Left colon (tissue), 2 donors: ENCODE data around the gene ETV3L. TPM values are rescaled to one million over a fixed set of nuclear protein-coding genes. Genes with fewer than 3 reads are reported as not detected.
"Not testable (repeated sequence)": the region's sequence is repeated elsewhere in the genome, so short reads cannot be mapped to it uniquely, and the experiment has no call there.

ENCODE experiments used
- ATAC-seq: fragments of 200-7000 bp; cut with Tn5 transposase; one replicate; pipeline ENCODE4 v1.9.1; 2020; ENCODE audit warnings: mild to moderate bottlenecking, moderate library complexity
- DNase-seq, 2 donors: peaks; one replicate each; pipeline ENCODE4 v3.0.0-alpha.2; 2020
- intact Hi-C, 2 donors: fragments of 100-400 bp; cut with DNase I in 1 of 2; cut with micrococcal nuclease in 1 of 2; formaldehyde crosslinking; loops; one replicate each; pipeline versions ENCODE4 v1.11.2 to v1.14.0; 2022; cut with DNase I, micrococcal nuclease
- total RNA-seq, 2 donors: library from RNA; stranded (reverse); fragmentation: NEBNext Ultra II Directional; extraction: Animal tissue kit (Norgen Biotek cat#: 25700); gene quantifications; one replicate each; pipeline ENCODE4 v1.2.1, GENCODE V29; 2021
- donor health status: DM: no; HTN: no; CAD: no.
- donor health status: DM: yes; HTN: yes; CAD: no.

ETV3L gene
- total RNA-seq, 2 donors from 2014 or later, result not detected

DNA sequence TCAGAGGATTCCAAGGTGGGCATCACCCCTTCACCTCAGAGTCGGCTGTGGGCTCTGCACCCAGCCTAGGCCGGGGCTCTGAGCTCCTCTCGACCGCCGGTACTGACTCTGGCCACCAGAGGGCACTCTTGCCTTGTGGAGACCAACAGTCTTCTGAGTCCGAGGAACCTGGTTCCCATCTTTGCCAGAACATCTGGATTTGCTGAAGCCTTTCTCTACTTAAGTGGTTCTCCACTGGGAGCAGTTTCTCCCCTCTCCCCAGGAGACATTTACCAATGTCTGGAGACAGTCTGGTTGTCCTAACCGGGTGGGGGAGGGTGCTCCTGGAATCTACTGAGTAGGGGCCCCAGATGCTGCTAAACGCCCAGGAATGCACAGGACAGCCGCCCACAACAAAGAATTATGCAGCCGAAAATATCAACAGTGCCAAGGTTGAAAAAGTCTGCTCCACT, 9.4 kb downstream of the ETV3L start:
- intact Hi-C loops, result loop anchor here in 1 of 2 donors (2.0 kb wide), 1 partner anchor 67 kb away; no protein-coding TSS in a partner anchor
- peak; percentile 72 to 92 for DNase-seq
- ATAC-seq, result peak; percentile 93

DNA sequence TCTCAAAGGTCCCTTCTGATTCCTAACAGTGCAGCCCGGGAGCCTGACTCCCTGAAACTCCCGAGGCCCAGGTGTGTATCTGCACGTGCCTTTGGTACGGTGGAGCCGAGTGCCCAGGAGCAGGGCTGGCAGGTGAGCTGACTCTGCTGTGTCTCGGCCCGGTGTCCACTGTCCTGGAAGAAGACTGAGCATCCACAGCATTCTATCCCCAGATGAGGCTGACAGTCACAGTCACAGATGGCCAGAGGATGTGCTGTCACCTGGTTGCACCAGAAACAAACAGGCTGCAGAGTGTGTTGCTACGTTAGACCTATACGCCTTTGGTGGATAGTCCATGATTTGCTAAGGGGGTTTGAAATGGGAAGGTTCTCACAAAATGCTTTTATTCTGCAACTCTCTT, 9.8 kb downstream of the ETV3L start:
- intact Hi-C loops, result loop anchor here (2.0 to 5.0 kb wide), 2 partner anchors 67 to 68 kb away; no protein-coding TSS in a partner anchor
- peak; percentile 24 for ATAC-seq
- DNase-seq, result no peak

DNA sequence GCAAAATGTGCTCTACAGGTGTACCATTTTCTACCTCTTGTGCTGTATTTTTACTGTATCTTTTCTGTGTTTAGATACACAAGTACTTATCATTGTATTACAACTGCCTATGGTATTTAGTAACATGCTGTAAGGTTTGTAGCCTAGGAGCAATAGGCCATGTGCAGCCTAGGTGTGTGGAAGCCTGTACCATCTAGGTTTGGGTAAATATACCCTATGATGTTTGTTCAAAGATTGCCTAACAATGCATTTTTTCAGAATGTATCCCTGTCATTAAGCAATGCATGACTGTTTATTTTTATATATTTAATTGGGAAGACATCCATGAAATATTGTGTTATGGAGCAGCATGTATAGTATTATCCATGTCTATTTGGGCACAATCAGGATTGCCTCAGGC, 11.0 kb downstream of the ETV3L start:
- ATAC-seq, result no peak
- intact Hi-C loops, result loop anchor here in 1 of 2 donors (5.0 kb wide), 1 partner anchor 69 kb away; no protein-coding TSS in a partner anchor
- DNase-seq, result no peak

DNA sequence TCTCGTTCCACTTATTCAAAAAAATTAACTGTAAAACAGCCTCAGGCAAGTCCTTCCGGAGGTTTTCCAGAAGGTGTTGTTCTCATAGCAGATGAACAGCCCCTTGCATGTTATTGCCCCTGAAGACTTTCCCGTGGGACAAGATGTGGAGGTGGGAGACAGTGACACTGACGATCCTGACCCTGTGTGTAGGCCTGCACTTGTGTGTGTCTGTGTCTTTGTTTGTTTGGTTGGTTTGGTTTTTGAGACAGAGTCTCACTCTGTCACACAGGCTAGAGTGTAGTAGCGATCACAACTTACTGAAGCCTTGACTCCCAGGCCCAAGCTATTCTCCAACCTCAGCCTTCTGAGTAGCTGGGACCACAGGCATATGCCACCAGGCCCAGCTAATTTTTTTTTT, 12.6 kb downstream of the ETV3L start:
- ATAC-seq, result no peak
- DNase-seq, result no peak
- intact Hi-C loops, result loop anchor here in 1 of 2 donors (5.0 kb wide), 1 partner anchor 70 kb away; no protein-coding TSS in a partner anchor

DNA sequence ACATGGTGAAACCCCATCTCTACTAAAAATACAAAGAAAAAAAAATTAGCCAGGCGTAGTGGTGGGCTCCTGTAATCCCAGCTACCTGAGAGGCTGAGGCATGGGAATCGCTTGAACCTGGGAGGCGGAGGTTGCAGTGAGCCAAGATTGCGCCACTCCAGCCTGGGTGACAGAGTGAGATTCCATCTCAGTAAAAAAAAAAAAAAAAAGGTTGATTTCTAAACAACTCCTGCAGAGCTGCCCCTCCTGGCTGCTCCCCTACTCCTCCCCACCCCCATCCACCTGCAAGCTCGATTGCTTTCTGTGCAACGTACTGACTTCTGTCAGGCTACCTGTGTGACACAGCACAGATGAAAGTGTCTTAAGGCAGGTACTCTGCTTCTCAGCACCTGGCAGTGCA, 13.3 kb downstream of the ETV3L start:
- no peak for ATAC-seq
- no peak for DNase-seq
- intact Hi-C loops, result loop anchor here in 1 of 2 donors (5.0 kb wide), 1 partner anchor 71 kb away; no protein-coding TSS in a partner anchor

DNA sequence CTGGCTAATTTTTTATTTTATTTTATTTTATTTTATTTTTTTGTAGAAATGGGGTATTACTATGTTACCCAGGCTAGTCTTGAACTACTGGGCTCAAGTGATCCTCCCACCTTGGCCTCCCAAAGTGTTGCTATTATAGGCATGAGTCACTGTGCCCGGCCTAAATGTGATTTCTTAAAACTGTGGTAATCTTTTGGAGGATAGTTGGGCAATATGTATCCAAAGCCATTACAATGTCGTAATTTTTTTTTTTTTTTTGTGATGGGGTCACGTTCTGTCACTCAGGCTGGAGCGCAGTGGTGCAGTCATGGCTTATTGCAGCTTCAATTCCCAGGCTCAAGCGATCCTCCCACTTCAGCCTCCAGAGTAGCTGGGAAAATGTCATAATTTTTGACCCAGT, 14.2 kb downstream of the ETV3L start:
- DNase-seq, result no peak
- intact Hi-C loops, result loop anchor here in 1 of 2 donors (5.0 kb wide), 1 partner anchor 72 kb away; no protein-coding TSS in a partner anchor
- no peak for ATAC-seq

DNA sequence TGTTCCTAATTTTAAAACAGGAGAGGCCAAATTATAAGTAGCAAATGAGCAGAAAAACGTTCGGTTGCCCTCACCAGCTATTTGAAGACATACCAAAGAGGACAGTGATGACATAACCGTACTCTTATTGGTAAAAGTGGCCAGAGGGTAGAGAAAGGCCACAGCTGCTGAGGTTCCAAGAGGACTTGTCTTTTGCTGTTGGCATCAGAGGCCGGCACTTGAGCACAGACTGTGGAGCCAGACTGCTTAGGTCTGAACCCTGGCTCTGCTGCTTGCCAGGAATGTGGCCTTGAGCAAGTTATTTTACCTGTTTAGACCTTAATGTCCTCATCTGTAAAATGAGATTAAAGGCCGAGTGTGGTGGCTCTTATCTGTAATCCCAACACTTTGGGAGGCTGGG, 14.9 kb downstream of the ETV3L start:
- intact Hi-C loops, result loop anchor here in 1 of 2 donors (5.0 kb wide), 1 partner anchor 73 kb away; no protein-coding TSS in a partner anchor
- ATAC-seq (no peak), DNase-seq (no peak)

DNA sequence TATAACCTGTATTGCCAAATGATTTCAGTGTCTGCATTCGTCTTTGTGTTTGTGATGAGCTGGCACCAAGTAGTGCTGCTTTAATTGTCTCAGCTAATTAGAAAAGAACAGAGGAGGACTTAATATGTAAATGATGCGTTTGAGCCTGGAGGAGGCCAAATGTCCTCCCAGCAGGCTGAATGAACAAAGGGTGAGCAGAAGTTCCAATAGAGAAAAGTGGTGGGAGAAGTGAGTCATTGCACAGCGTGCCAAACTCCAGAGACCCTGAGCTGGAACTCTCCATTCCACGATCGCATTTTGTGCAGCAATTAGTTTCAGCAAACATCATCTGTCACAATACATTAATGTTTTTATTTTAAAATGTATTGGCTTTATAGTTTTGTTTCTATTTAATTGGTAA, 17.9 kb downstream of the ETV3L start:
- intact Hi-C loops, result no loop called here

DNA sequence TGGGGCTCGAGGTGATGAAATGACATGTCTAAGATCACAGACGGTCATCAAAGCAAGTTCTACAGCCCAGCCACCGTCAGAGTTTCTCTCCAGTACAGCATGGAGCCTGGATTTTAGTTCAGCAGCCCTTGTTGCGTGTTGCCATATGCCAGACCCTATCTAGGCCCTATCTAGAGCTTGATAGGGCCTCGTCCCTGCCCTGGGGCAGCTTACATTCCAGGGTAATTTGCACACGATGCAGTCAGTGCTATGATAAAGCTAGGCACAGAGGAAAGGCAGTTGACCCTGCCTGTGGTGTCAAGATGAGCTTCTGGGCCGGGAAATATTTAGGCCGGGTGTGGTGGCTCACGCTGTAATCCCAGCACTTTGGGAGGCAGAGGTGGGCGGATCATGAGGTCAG, 18.9 kb downstream of the ETV3L start:
- intact Hi-C loops, result no loop called here
- DNase-seq, result no peak
- no peak for ATAC-seq

More for the DNA sequence above, 17.9 kb downstream of the ETV3L start:
- ATAC-seq (no peak), DNase-seq (no peak)

DNA sequence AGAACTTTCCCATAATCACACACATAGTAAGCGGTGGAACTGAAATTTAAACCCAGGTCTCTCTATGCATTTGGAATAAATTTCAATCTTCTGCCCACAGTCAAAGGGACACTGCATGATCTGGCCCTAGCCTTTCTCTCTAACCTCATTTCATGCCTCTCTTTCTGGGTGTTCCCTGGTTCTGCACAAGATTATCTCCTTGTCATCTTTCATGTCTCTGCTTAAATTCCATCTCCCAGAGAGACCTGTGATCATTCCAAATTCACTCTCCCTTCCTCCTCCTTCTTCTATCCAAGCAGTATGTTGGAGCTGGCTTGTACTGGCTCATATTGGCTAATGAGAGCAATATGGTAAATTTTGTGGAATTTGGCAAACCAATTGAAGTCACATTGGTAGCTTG, 22.2 kb downstream of the ETV3L start:
- intact Hi-C loops, result no loop called here
- ATAC-seq, result no peak

DNA sequence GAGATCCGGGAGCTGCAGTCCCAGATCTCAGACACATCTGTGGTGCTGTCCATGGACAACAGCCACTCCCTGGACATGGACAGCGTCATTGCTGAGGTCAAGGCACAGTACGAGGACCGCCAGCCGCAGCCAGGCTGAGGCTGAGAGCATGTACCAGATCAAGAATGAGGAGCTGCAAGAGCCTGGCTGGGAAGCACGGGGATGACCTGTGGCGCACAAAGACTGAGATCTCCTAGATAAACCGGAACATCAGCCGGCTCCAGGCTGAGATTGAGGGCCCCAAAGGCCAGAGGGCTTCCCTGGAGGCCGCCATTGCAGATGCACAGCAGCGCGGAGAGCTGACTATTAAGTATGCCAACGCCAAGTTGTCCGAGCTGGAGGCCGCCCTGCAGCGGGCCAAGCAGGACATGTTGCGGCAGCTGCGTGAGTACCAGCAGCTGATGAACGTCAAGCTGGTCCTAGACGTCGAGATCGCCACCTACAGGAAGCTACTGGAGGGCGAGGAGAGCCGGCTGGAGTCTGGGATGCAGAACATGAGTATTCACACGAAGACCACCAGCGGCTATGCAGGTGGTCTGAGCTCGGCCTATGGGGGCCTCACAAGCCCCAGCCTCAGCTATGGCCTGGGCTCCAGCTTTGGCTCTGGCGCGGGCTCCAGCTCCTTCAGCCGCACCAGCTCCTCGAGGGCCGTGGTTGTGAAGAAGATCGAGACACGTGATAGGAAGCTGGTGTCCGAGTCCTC, 25.5 kb downstream of the ETV3L start:
- ATAC-seq, result peak; percentile 73
- intact Hi-C loops, result no loop called here

More for the DNA sequence above, 22.2 kb downstream of the ETV3L start:
- DNase-seq, result no peak

DNA sequence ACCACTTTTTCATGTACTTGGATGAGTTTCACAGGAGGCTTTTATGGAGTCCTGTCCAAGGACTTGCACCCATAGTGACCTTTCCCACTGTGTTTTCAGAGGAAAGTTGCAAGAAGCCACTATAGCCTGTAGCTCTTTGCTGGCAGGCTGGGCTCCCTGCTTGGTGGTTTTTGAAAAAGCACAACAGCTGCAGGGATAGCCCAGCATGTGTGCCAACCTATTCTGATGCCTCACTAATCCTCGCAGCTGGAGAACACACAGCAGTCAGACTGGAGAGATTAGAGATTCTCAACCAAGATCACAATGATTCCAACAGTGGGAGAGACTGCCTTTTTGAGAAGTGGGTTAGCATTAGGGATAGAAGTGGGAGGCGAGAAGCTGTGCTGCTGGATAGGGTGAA, 30.0 kb downstream of the ETV3L start:
- intact Hi-C loops, result no loop called here
- ATAC-seq, result no peak
- DNase-seq, result no peak

More for the DNA sequence above, 25.5 kb downstream of the ETV3L start:
- peak; percentile 58 to 80 for DNase-seq

DNA sequence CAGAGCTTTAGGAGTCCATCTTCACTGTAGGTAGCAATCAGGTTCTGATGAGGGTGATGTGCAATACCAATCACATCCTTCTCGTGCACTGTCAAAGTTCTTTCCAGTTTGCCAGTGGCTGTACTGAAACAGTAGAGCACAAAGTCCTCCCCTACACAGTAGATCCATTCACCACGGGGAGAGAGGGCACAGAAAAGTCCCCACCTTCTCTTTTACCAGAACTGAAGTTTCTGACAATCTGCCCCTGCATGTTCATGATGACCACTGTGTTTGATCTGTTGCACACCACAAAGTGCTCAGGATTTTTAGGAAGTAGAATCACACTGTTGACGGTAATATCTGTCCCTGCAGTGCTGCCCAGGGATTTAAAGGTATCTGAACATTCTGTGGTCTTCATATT, 40.4 kb downstream of the ETV3L start:
- not testable (repeated sequence) for ATAC-seq, DNase-seq

DNA sequence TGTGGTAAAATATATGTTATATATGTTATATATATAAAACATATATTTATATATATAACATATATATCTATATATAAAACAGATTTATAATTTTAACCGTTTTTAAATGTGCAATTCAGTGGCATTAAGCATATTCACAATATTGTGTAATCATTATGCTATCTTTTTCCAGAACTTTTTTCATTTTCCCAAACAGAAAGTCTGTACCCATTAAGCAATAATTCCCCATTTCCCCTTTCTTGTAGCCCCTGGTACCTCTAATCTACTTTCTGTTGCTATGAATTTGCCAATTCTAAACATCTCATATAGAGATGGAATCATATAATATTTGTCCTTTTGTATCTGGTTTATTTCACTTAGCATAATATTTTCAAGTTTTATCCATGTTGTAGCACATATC, 43.3 kb downstream of the ETV3L start:
- intact Hi-C loops, result no loop called here
- ATAC-seq, result no peak

More for the DNA sequence above, 40.4 kb downstream of the ETV3L start:
- intact Hi-C loops, result not testable (repeated sequence)

DNA sequence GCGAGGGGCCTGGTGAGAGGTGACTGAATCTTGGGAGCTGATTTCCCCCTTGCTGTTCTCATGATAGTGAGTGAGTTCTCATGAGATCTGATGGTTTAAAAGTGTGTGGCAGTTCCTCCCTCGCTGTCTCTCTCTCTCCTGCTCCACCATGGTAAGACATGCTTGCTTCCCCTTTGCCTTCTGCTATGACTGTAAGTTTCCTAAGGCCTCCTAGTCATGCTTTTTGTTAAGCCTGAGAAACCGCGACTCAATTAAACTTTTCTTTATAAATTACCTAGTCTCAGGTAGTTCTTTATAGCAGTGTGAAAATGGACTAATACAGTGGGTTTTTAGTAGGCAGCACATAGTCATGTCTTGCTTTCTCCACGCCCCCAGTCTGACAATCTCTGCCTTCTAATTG, 43.9 kb downstream of the ETV3L start:
- intact Hi-C loops, result not testable (repeated sequence)

More for the DNA sequence above, 43.3 kb downstream of the ETV3L start:
- DNase-seq, result no peak

DNA sequence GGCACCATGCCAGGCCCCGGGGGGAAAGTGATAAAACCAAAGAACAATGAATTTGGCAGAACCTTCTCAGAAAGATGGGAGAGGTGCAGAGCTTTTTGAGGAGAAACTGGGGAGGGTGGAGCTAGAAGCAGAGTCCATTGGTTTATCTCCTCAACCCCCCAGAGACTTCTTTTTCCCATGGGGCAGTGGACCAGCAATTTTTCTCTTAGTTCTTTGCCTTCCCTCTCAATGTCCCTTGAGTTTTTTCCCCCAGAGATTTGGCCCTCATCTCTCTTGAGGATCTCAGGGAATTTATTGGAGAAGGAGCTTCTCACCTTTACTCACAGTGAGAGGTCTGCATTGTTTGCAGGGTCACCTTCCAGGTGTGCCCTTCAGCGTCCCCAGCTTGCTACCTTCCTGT, 48.8 kb downstream of the ETV3L start:
- intact Hi-C loops, result no loop called here
- ATAC-seq, result no peak
- no peak for DNase-seq

More for the DNA sequence above, 43.9 kb downstream of the ETV3L start:
- not testable (repeated sequence) for DNase-seq, ATAC-seq

DNA sequence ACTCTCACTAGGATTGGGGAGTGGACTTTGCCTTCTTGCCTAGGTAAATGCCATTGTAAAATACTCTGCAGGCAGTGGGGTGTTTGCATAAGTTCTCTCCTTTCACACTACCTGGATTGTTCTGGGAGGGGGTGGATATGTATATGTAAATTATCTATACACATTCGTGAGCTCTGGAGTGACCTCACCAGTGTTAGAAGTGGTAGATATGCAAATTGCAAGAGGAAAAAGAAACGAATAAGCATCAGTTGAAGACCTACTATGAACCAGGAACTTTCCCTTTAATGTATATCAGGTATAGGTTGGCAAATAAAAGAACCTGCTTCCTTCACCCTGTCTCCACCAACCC, 52.6 kb downstream of the ETV3L start:
- intact Hi-C loops, result no loop called here
- DNase-seq, result no peak
- ATAC-seq, result peak; percentile 57

DNA sequence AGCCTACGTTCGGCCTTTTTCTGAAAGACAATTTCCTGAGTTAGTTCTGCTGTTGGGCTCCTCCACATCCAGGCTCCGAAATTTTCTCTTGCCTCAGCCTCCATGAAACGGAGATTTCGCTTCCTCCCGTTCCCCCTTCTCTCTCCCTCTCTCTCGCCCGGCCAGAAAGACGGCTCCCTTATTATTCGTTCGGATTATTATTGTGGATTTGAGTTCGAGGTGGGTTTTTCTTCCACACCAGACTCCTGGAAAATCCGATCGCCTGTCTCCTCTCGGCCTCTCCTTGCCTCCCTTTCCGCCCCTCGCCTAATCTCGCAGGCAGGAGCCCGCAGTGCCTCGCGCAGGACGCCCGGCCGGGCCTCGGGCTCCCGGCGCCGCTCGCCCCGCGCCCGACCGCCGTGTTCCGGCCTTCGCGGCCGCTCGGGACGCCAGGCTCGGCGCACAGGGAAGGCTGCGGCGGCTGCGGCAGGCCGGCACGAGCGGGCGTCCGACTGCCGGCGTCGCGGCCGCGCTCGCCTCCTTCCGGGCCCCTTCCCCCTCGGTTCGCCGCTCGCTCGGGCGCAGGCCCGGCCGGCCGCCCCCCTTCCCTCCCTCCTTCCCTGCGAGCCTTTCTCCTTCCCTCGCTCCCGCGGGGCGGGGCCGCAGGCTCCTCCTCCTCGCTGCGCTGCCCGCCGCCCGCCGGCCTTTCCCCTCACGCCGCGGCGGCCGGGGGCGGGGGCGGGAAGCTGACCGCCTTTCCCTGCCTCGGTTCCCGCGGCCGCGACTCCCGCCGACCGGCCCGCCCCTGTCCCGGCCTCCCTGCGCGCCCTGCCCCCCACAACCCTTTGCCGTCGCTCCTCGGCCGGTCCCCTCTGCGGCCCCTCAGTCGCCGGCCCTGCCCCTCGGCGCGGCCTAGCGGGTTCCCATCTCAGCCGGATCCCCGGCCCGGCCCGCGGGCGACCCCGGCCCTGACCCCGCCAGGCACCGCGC, 54.1 kb downstream of the ETV3L start, which contains the start of gene ARHGEF11:
Gene ARHGEF11, minus strand, starts transcription at position 493 of the 969 bp plus-strand sequence. CDS start 1,412 bp downstream, outside the sequence.
- intact Hi-C loops, result no loop called here
- DNase-seq (peak; percentile 92 to 93), ATAC-seq (peak; percentile 89)

DNA sequence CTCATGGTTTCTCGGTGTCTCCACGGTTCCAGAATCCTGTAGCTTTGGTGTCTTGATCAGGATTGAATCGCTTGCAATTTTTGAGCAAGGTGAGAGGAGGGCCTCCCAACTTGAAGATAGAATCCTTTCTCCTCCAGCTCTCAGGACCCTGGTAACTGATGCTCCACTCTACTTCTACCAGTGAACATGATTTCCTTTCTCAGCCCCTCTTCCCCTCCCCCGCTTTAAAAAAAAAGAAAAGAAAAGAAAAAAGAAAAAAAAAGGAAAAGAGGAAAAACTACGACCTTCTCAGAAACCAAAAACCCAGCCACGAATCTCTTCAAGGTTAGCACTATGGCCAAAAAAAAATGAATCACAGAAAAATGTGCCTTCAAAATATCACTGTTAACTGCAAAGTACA, 55.3 kb downstream of the ETV3L start:
- DNase-seq, result no peak
- intact Hi-C loops, result no loop called here
- ATAC-seq, result no peak
